ENCODE measurements around the gene ASPSCR1. TPM values are rescaled to one million over a fixed set of nuclear protein-coding genes. Genes with fewer than 3 reads are reported as not detected.

ASPSCR1 gene
- total and polyA plus RNA-seq, 2 of the 8 experiments (the other 6 are each of a cell fraction or from before 2014, with no cell fraction given), result 33.3 to 43.7 TPM

DNA sequence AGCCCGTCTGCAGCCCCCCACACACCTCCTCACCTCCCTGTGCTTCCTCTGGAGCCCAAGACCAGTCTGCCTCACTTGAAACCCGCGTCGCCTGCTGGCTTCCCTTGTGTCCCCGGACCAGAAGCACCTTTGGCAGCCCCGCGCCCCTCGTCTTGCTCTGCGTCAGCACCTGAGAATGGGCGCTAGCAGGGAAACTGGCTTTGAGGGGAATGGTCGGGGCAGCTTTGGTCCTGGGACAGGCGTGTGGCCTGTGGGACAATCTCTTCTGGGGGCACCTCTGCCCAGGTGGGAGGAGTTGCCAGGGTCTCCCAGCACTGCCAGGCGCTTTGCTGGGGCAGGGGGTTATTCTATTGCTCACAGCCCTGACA lies 46.3 kb upstream of the ASPSCR1 start:
- Histone ChIP-seq H3K36me3 (ENCODE audit: control insufficient read depth in 2 of 4, insufficient read depth in 4 of 4, low read length in 3 of 4) (peaks cover 0 to 25% (median 10%) of the 10 kb centered on the region in 4 experiments; a peak in 5 of 8 replicates), H3K56ac (replicated peaks; ENCODE audit: insufficient read length, low read depth, low read length) (no peak overlapping the region), H3K9me3 (ENCODE audit: insufficient read depth in 2 of 2, low read depth in 1 of 2, low read length in 1 of 2) (no peaks in the 10 kb centered on the region), H3K18ac (ENCODE audit: extremely low read depth, low read length) (no peak overlapping the region), H3K27me3 (replicated peaks in 1 of 4; ENCODE audit: control insufficient read depth in 3 of 4, extremely low read depth in 1 of 4, insufficient read depth in 3 of 4, low read length in 3 of 4) (peaks cover 0 to 12% (median 9%) of the 10 kb centered on the region in 4 experiments; a peak in 4 of 7 replicates), H2AK5ac (ENCODE audit: low read depth, low read length) (no peak overlapping the region), H3K9ac (replicated peaks in 1 of 4; ENCODE audit: extremely low read depth in 1 of 4, low read depth in 3 of 4, low read length in 3 of 4) (no peak overlapping the region), H4K8ac (ENCODE audit: extremely low read depth, insufficient read depth, low read length) (no peak overlapping the region), H4K20me1 (replicated peaks in 1 of 2; ENCODE audit: control insufficient read depth in 1 of 2, insufficient read depth in 2 of 2, low read length in 2 of 2) (peaks cover 9 to 23% of the 10 kb centered on the region in 2 experiments), H4K5ac (ENCODE audit: insufficient read length, low read depth, low read length) (no peak overlapping the region), H3K4me1 (replicated peaks in 1 of 4; ENCODE audit: control insufficient read depth in 3 of 4, insufficient read depth in 4 of 4, low read length in 3 of 4) (peaks cover 0 to 11% (median 5%) of the 10 kb centered on the region in 4 experiments; a peak in 6 of 7 replicates), H4K91ac (replicated peaks; ENCODE audit: insufficient read length, low read length) (no peak overlapping the region), H3K4me3 (ENCODE audit: extremely low read depth in 1 of 4, insufficient read depth in 2 of 4, low read depth in 3 of 4, low read length in 4 of 4) (no peak overlapping the region), H3K27ac (ENCODE audit: low read depth, low read length) (no peak overlapping the region), H2AFZ (ENCODE audit: low read length) (no peak overlapping the region), H3K4ac (replicated peaks; ENCODE audit: insufficient read length, low read depth, low read length) (no peak overlapping the region), H2BK5ac (ENCODE audit: low read depth, low read length) (no peak overlapping the region), H3K23me2 (ENCODE audit: low read depth, low read length) (peaks cover 14% of the 10 kb centered on the region; the same call in 1 of the 2 replicates), H2BK12ac (ENCODE audit: low read depth, low read length) (no peak overlapping the region), H2BK20ac (ENCODE audit: low read length) (no peak overlapping the region), H3K14ac (ENCODE audit: insufficient read length) (no peak overlapping the region), H3K23ac (ENCODE audit: insufficient read length) (no peak overlapping the region), H2BK15ac (ENCODE audit: low read length) (no peak overlapping the region), H3K79me2 (ENCODE audit: control insufficient read depth in 1 of 2, insufficient read depth in 2 of 2, low read length in 2 of 2) (peaks cover 2 to 7% of the 10 kb centered on the region in 2 experiments; a peak in 3 of 4 replicates), H3K79me1 (ENCODE audit: low read depth, low read length) (peaks cover 6% of the 10 kb centered on the region), H2BK120ac (replicated peaks; ENCODE audit: low read depth, low read length) (no peak overlapping the region), H3K4me2 (ENCODE audit: insufficient read depth in 1 of 2, low read depth in 2 of 2, low read length in 2 of 2) (no peak overlapping the region)
- TF ChIP-seq KDM4A (IDR thresholded peaks at IDR 0.05; ENCODE audit: low read depth, low read length, severe bottlenecking) (no peak), CBX5 (IDR thresholded peaks at IDR 0.05; ENCODE audit: low read depth, low read length) (no peak), RXRA (IDR thresholded peaks at IDR 0.05; ENCODE audit: insufficient read depth, low read depth, low read length) (no peak), RFX5 (IDR thresholded peaks at IDR 0.05; ENCODE audit: borderline replicate concordance, low read depth, low read length) (no peak), HDAC6 (IDR thresholded peaks at IDR 0.05; ENCODE audit: low read depth, low read length) (no peak), TBP (IDR thresholded peaks at IDR 0.05; ENCODE audit: low read depth, low read length) (no peak), KDM5A (IDR thresholded peaks at IDR 0.05; ENCODE audit: low read length) (no peak), HDAC2 (IDR thresholded peaks at IDR 0.05; ENCODE audit: borderline replicate concordance in 1 of 2, low read depth in 2 of 2, low read length in 2 of 2) (no peak), BRCA1 (IDR thresholded peaks at IDR 0.05; ENCODE audit: low read depth, low read length) (no peak), YY1 (IDR thresholded peaks at IDR 0.05; ENCODE audit: low read depth, low read length) (no peak)
- ChIA-PET CTCF (ENCODE audit: partially characterized antibody) (interaction anchor here (0.6 to 3.8 kb wide), 7 partner anchors 25 to 90 kb away, joined by 3 to 9 read pairs (median 3); no protein-coding TSS in a partner anchor), POLR2A (ENCODE audit: partially characterized antibody) (interaction anchor here (0.6 to 14.6 kb wide), 24 partner anchors 6 to 420 kb away, joined by 3 to 150 read pairs (median 3); partner anchors contain the start of genes ASPSCR1, MAFG, PCYT2 and SIRT7)
- DNase-seq (ENCODE audit: low read depth in 1 of 2, low spot score in 2 of 2) (no peak), FAIRE-seq (no peak)
- 83% methylated on average over 13 of the region's 13 CpGs; no CpG with 5 or more reads in 1 of the 2 experiments for WGBS, 2 experiments (ENCODE audit: extremely low coverage in 1 of 2, insufficient coverage in 1 of 2, insufficient read length in 1 of 2, insufficient replicate concordance in 2 of 2, low coverage in 1 of 2, low lambda C conversion rate in 2 of 2, missing lambda C conversion rate in 1 of 2)
